HepG2 (cell line): Measurements from ENCODE around the gene EIF4EBP3. TPM values are rescaled to one million over a fixed set of nuclear protein-coding genes. Genes with fewer than 3 reads are reported as not detected.
A peak's percentile ranks its signal among the peaks of the same experiment; 100 is the strongest.

Source experiments
- ATAC-seq: fragments of 200-7000 bp; cut with Tn5 transposase; 3 replicates; pipeline ENCODE4 v1.9.1; 2020; ENCODE audit warnings: mild to moderate bottlenecking, moderate library complexity
- BruUV-seq: library from RNA; stranded (reverse); fragments of 400-500 nt; replicated peaks from 2 replicates; lab custom pipeline; 2021; lab: Mats Ljungman, UMichigan
- CTCF ChIA-PET: fragments of 300-600 bp; formaldehyde crosslinking; extraction: SDS; loops from one replicate; lab custom pipeline; 2021; ENCODE audit warnings: low total read pairs, inconsistent platforms, low intra/inter-chr PET ratio; lab: Yijun Ruan, JAX
- POLR2A ChIA-PET: fragments of 350-600 bp; sonication (Branson Sonifier 250); formaldehyde crosslinking; loops from one replicate; lab custom pipeline; 2020; ENCODE audit warnings: antibody characterized with exemption, inconsistent platforms; lab: Yijun Ruan, JAX
- DNase-seq: peaks from one replicate; pipeline ENCODE4 v3.0.0-alpha.2; 2015; ENCODE audit warnings: low spot score
- FAIRE-seq: peaks from 3 replicates; lab custom pipeline; 2011; peaks lifted over from hg19 to GRCh38; lab: Jason Lieb, UNC
- H2AFZ ChIP-seq: one replicate; pipeline ENCODE4 v1.6.1; 2011; ENCODE audit warnings: low read length, inconsistent platforms
- H3K27ac ChIP-seq: fragments of 300-600 bp; 3 replicates; pipeline ENCODE4 v1.8.0; 2011; ENCODE audit warnings: mixed run types, mild to moderate bottlenecking, mixed read lengths, low read length, inconsistent platforms; ENCODE audit not compliant: insufficient read depth; ENCODE audit errors: extremely low read length
- H3K27me3 ChIP-seq, 2 experiments: fragments of 200-600 bp in 1 of 2; 2 replicates in 1 of 2; 3 replicates in 1 of 2; pipeline versions ENCODE4 v1.6.0 to v1.8.0; 2011; ENCODE audit warnings: low read length in 2 of 2, mild to moderate bottlenecking in 2 of 2, moderate library complexity in 2 of 2, inconsistent platforms in 1 of 2; ENCODE audit not compliant: insufficient read depth in 2 of 2, control insufficient read depth in 1 of 2
- H3K36me3 ChIP-seq, 2 experiments: fragments of 200-600 bp in 1 of 2; replicated peaks in 1 of 2; 2 replicates in 1 of 2; 3 replicates in 1 of 2; pipeline versions ENCODE4 v1.5.1 to v1.8.0; 2011; ENCODE audit warnings: low read length in 2 of 2, inconsistent platforms in 1 of 2; ENCODE audit not compliant: insufficient read depth in 2 of 2, control insufficient read depth in 1 of 2
- H3K4me1 ChIP-seq: 2 replicates; pipeline ENCODE4 v1.5.1; 2012; ENCODE audit warnings: low read length, inconsistent platforms; ENCODE audit not compliant: insufficient read depth
- H3K4me2 ChIP-seq: 2 replicates; pipeline ENCODE4 v1.6.0; 2011; ENCODE audit warnings: low read depth, low read length, inconsistent platforms
- H3K4me3 ChIP-seq, 3 experiments: fragments of 200-600 bp in 1 of 3; sonication (generic), shearing (Covaris generic) in 1 of 3; replicated peaks in 1 of 3; 2 replicates each; pipeline ENCODE4 v1.5.1; 2011 to 2016; ENCODE audit warnings: low read length in 3 of 3, inconsistent platforms in 2 of 3, low read depth in 2 of 3, mild to moderate bottlenecking in 2 of 3, control low read depth in 1 of 3, mixed read lengths in 1 of 3; ENCODE audit not compliant: insufficient read depth in 1 of 3
- H3K79me2 ChIP-seq: one replicate; pipeline ENCODE4 v1.6.1; 2011; ENCODE audit warnings: low read length, inconsistent platforms; ENCODE audit not compliant: insufficient read depth
- H3K9ac ChIP-seq: 2 replicates; pipeline ENCODE4 v1.6.0; 2011; ENCODE audit warnings: mild to moderate bottlenecking, low read depth, low read length, inconsistent platforms; ENCODE audit not compliant: insufficient read depth
- H3K9me3 ChIP-seq: 2 replicates; pipeline ENCODE4 v1.5.1; 2012; ENCODE audit warnings: mild to moderate bottlenecking, low read length
- H4K20me1 ChIP-seq: 2 replicates; pipeline ENCODE4 v1.6.0; 2011; ENCODE audit warnings: inconsistent platforms, mild to moderate bottlenecking, low read length, moderate library complexity; ENCODE audit not compliant: insufficient read depth
- HMG20A ChIP-seq: IDR thresholded peaks from 2 replicates; pipeline ENCODE4 v1.6.1; 2016; ENCODE audit warnings: borderline replicate concordance
- RERE ChIP-seq: IDR thresholded peaks from 2 replicates; pipeline ENCODE4 v1.6.1; 2016; ENCODE audit warnings: low read depth, missing genetic modification reagents, missing compliant biosample characterization
- RXRA ChIP-seq: sonication (generic); formaldehyde crosslinking; IDR thresholded peaks from 2 replicates; pipeline ENCODE4 v1.5.1; 2020; ENCODE audit warnings: missing genetic modification reagents
- SOX13 ChIP-seq, 3 experiments: fragments of 450-650 bp in 1 of 3; sonication (generic) in 1 of 3; formaldehyde crosslinking in 1 of 3; IDR thresholded peaks in 2 of 3; conservative IDR thresholded peaks in 1 of 3; 2 replicates each; pipeline versions ENCODE4 v1.5.0 to v1.6.1; 2016 to 2020; ENCODE audit warnings: antibody characterized with exemption in 1 of 3, mild to moderate bottlenecking in 1 of 3, missing compliant biosample characterization in 1 of 3, missing genetic modification reagents in 1 of 3, moderate library complexity in 1 of 3
- SRSF4 ChIP-seq: fragments of 200-400 bp; formaldehyde crosslinking; IDR thresholded peaks from one replicate; pipeline ENCODE4 v1.6.1; 2018; ENCODE audit warnings: mild to moderate bottlenecking, low read depth, low read length, moderate library complexity; ENCODE audit not compliant: poor library complexity, severe bottlenecking
- SSRP1 ChIP-seq: IDR thresholded peaks from 2 replicates; pipeline ENCODE4 v1.6.1; 2016; ENCODE audit warnings: control low read depth
- THAP7 ChIP-seq: sonication (generic); formaldehyde crosslinking; IDR thresholded peaks from 2 replicates; pipeline ENCODE4 v1.8.1; 2023; ENCODE audit warnings: mild to moderate bottlenecking, missing genetic modification reagents
- ZNF576 ChIP-seq: sonication (generic); formaldehyde crosslinking; IDR thresholded peaks from 2 replicates; pipeline ENCODE4 v1.4.0; 2020; ENCODE audit warnings: mild to moderate bottlenecking, missing genetic modification reagents
- ZNF709 ChIP-seq: sonication (generic); formaldehyde crosslinking; IDR thresholded peaks from 2 replicates; pipeline ENCODE4 v1.5.0; 2020; ENCODE audit warnings: mild to moderate bottlenecking, missing genetic modification reagents
- WGBS: methylation state at CpG from one replicate; pipeline ENCODE4 v1.1.6; 2017; ENCODE audit warnings: low lambda C conversion rate; 5-methylcytosine and 5-hydroxymethylcytosine counted together
- in situ Hi-C: cut with HindIII; loops from 2 replicates; pipeline ENCODE4 v1.10.0; 2017; ENCODE audit warnings: low pct_unique_long_range_greater_than_20kb; ENCODE audit not compliant: extremely low pct_ligation_motif_present
- intact Hi-C: fragments of 100-400 bp; cut with micrococcal nuclease; formaldehyde crosslinking; loops from one replicate; pipeline ENCODE4 v1.10.0; 2022; ENCODE audit not compliant: unreplicated experiment
- polyA plus RNA-seq, 8 experiments: library from polyadenylated mRNA; depleted of rRNA in 3 of 8; stranded (reverse) in 7 of 8; unstranded in 1 of 8; fragments of >200 nt; fragmentation: Illumina TruSeq in 4 of 8; extraction: Trizol in 4 of 8; gene quantifications; 2 replicates each; pipeline versions ENCODE4 v1.2.1 to v1.2.3, GENCODE V29; 2011 to 2016; ENCODE audit warnings: low read depth in 4 of 8, missing spikeins in 1 of 8, mixed read lengths in 1 of 8; ENCODE audit not compliant: insufficient read depth in 1 of 8
- total RNA-seq, 5 experiments: library from RNA; depleted of rRNA; stranded (reverse); fragments of >200 nt; fragmentation: Illumina TruSeq; extraction: Trizol; gene quantifications; 2 replicates each; pipeline ENCODE4 v1.2.3, GENCODE V29; 2016; ENCODE audit warnings: low read depth in 1 of 5

Gene EIF4EBP3
- total and polyA plus RNA-seq, 2 of the 13 experiments (the other 11 are each of a cell fraction or from before 2014, with no cell fraction given) = 0.61 to 1.7 TPM

- peak; percentile 36 for DNase-seq
- Histone ChIP-seq H3K4me3 (no peak overlapping the region), H3K4me2 (no peak overlapping the region; the same call in 1 of the 2 replicates)
Observed at GRCh38 chr5:140595538-140596300, 48.3 kb downstream of the EIF4EBP3 start.

GRCh38 chr5:140596321-140596741 lies 48.9 kb downstream of the EIF4EBP3 start:
- H3K36me3 ChIP-seq = no peaks in the 10 kb centered on the region
- no peak for ATAC-seq
- ChIA-PET CTCF (no interaction called here), POLR2A (no interaction called here)
- H4K20me1 ChIP-seq = no peaks in the 10 kb centered on the region
- 25% methylated on average over 1 of the region's 1 CpG for WGBS
- no peaks in the 10 kb centered on the region for H3K79me2 ChIP-seq
- no peak overlapping the region for H3K9ac ChIP-seq
- intact Hi-C loops (no loop called here), in situ Hi-C loops (no loop called here)
- no peak overlapping the region for H3K4me2 ChIP-seq
- H2AFZ ChIP-seq = no peak overlapping the region
- no peak for FAIRE-seq
- H3K4me3 ChIP-seq = no peak overlapping the region
- H3K27me3 ChIP-seq = no peaks in the 10 kb centered on the region; a peak in 1 of 5 replicates
- peaks cover 13% of the 10 kb centered on the region for H3K4me1 ChIP-seq
- DNase-seq = no peak
- H3K9me3 ChIP-seq = no peaks in the 10 kb centered on the region
- BruUV-seq = no TSS peak
- H3K27ac ChIP-seq = no peak overlapping the region
- TF ChIP-seq SRSF4 (no peak), ZNF709 (CRISPR knock-in tag) (no peak), ZNF576 (no peak), RXRA (no peak), HMG20A (CRISPR knock-in tag) (no peak), RERE (CRISPR knock-in tag) (no peak)

More at GRCh38 chr5:140595538-140596300, 48.3 kb downstream of the EIF4EBP3 start:
- ChIA-PET POLR2A (no interaction called here), CTCF (no interaction called here)
- in situ Hi-C loops = no loop called here
- Histone ChIP-seq H3K27ac (no peak overlapping the region), H2AFZ (no peak overlapping the region), H3K79me2 (no peaks in the 10 kb centered on the region), H3K27me3 (no peaks in the 10 kb centered on the region), H3K4me1 (peaks cover 13% of the 10 kb centered on the region), H3K9me3 (no peaks in the 10 kb centered on the region), H3K9ac (no peak overlapping the region), H3K36me3 (no peaks in the 10 kb centered on the region), H4K20me1 (no peaks in the 10 kb centered on the region)
- intact Hi-C loops = no loop called here
- no peak for TF ChIP-seq SSRP1 (CRISPR knock-in tag)
- TF ChIP-seq SOX13 (IDR thresholded peaks at IDR 0.05) = no peak
- TF ChIP-seq SOX13 (CRISPR knock-in tag; conservative IDR thresholded peaks at IDR 0.05 in 1 of 2, IDR thresholded peaks at IDR 0.05 in 1 of 2) = peak in 1 of 2 experiments; percentile 16; a peak in 1 of 4 replicates
- no peak for TF ChIP-seq THAP7
- no peak for FAIRE-seq
- ATAC-seq = no peak; the same call in 2 of the 3 replicates
- 39% methylated on average over 5 of the region's 5 CpGs for WGBS
- no TSS peak for BruUV-seq
